NCI-H82 (cell line): ENCODE data around the gene CAPN15.
"Not testable (repeated sequence)": the region's sequence is repeated elsewhere in the genome, so short reads cannot be mapped to it uniquely, and the experiment has no call there.

ENCODE experiments used
- DNase-seq: peaks from one replicate; lab custom pipeline; 2025; lab: John Stamatoyannopoulos, UW

The CAPN15 gene

GRCh38 chr16:527015-527903 lies at the start of gene CAPN15:
CAPN15 (plus strand) TSS chr16:527712; CDS start chr16:546839, 19,127 bp downstream.
- DNase-seq: peak; percentile 91

- not testable (repeated sequence) for DNase-seq
These were observed 49.2 kb upstream of the CAPN15 start for GRCh38 chr16:478287-478686.

- no peak for DNase-seq
These were observed 44.9 kb upstream of the CAPN15 start for GRCh38 chr16:482468-483185.

GRCh38 chr16:483341-484075 lies 44.0 kb upstream of the CAPN15 start:
- no peak for DNase-seq

- no peak for DNase-seq
These were observed 37.9 kb upstream of the CAPN15 start for GRCh38 chr16:489606-490005.

- DNase-seq: no peak
These were observed 36.7 kb upstream of the CAPN15 start for GRCh38 chr16:490768-491167.

GRCh38 chr16:491220-491919 lies 36.1 kb upstream of the CAPN15 start:
- no peak for DNase-seq

GRCh38 chr16:492211-492875 lies 35.2 kb upstream of the CAPN15 start:
- DNase-seq: no peak

GRCh38 chr16:494676-495075 lies 32.8 kb upstream of the CAPN15 start:
- DNase-seq: not testable (repeated sequence)

- peak; percentile 67 for DNase-seq
These were observed 32.3 kb upstream of the CAPN15 start for GRCh38 chr16:495127-495748.

GRCh38 chr16:496097-496886 lies 31.2 kb upstream of the CAPN15 start:
- no peak for DNase-seq

GRCh38 chr16:497258-497657 lies 30.3 kb upstream of the CAPN15 start:
- no peak for DNase-seq

GRCh38 chr16:499924-500323 lies 27.6 kb upstream of the CAPN15 start:
- DNase-seq: no peak

GRCh38 chr16:500709-501108 lies 26.8 kb upstream of the CAPN15 start:
- no peak for DNase-seq

GRCh38 chr16:502179-502943 lies 25.2 kb upstream of the CAPN15 start:
- no peak for DNase-seq

GRCh38 chr16:503150-504071 lies 24.1 kb upstream of the CAPN15 start:
- DNase-seq: no peak

- DNase-seq: no peak
These were observed 21.9 kb upstream of the CAPN15 start for GRCh38 chr16:505479-506245.

- no peak for DNase-seq
These were observed 21.3 kb upstream of the CAPN15 start for GRCh38 chr16:506246-506546.
